Measurements from ENCODE around the gene CRYGD.
"Not testable (repeated sequence)": the region's sequence is repeated elsewhere in the genome, so short reads cannot be mapped to it uniquely, and the experiment has no call there.

The CRYGD gene

DNA sequence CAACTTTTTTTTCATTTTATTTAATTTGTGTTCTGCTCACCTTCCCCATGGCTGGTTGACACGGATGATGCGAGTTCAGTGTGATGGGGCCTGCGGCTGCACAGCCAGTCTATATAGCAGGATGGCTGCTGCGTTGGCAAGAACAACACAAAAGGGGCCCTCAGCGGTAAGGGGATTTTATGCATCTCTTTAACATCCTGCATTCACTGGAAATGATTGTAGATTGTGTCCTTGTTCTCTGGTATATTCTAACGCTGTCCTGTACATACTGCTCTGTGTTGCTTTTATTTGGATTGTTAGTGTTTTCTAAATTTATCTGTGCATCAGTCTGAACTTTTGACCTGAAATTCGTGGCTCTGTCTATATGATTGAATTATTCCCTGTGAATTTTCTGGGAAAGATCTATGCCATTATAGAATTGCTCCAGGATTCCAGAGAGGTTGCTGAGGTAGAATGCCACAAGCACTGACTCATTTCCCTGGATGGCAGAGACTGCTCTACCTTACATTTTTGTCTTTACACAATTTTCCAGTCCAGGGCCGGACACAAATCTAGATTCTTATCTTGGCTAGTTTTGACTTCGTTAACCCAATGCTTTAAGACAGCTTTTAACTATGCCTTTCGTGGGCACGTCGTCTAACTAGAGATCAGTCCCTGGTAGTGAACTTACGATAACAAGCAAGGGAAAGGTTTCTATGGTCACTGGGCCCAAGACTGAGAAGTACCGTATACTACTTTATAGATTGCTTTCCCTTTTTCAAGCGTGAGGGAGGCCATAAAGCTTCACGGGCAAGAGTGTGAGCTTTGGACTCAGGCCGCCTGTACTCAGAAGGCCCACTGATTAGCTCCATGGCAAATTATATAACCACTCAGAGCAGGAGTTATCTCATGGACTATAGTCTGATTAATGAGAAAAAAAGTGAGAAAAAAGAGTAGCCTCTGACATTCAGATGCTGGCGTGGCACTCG, 5.7 kb upstream of the CRYGD start, which contains the start of gene CRYGC:
TSS of gene CRYGC (minus strand) at position 85 of the 968 bp plus-strand sequence. CDS start at position 49, 36 bp downstream.
- no peak for DNase-seq (ENCODE audit: low read depth in 2 of 2)

DNA sequence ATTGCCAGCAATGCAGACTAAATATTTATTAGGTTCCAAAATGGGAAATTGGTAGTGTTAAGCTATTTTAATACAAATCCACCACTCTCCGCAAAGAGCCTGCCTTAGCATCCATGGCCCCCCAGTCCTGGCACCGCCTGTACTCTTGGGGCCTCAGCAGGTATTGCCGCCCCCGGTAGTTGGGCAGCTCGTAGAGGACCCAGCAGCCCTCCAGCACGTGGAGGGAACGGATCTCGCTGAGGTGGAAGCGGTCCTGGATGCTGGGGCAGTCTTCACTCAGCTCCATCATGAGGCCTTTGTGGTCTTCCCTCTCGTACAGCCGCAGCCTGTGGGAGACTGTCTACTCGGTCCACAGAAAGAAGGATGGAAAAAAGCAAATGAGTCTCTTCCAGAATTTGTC, 3.8 kb upstream of the CRYGD start:
- no peak for DNase-seq (ENCODE audit: low read depth in 2 of 2)

DNA sequence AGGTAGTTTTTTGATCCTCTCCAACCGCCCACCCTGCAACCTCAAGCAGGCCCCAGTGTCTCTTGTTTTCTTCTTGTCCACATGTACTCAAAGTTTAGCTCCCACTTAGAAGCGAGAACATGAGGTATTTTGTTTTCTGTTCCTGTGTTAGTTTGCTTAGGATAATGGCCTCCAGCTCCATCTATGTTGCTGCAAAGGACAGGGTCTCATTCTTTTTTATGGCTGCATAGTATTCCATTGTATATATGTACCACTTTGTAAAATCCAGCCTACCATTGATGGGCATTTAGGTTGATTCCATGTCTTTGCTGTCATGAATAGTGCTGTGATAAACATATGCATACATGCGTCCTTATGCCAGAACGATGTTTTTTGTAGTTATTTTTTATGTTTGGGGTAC, 2.8 kb upstream of the CRYGD start:
- DNase-seq (ENCODE audit: low read depth in 2 of 2), result no peak

GRCh38 chr2:208125251-208125650, 927 bp upstream of the CRYGD start:
- no peak for DNase-seq (ENCODE audit: low read depth in 2 of 2)

DNA sequence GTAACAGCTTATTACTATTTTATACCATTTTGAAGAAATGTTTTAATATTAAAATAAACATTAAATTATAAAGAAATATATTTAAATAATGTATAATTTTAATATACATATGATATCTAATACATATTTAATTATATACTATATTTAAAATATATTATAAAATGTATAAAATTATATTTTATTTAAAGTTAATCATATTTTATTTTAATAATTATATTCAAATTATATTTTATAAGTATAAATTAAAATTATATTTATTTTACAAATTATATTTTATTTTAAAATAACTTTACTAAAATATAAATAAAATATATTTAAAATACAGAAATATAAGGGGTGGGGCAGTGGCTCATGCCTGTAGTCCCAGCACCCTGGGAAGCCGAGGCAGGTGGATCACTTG, 2.1 kb downstream of the CRYGD start:
- no peak for DNase-seq (ENCODE audit: low read depth in 2 of 2)

- no peak for DNase-seq (ENCODE audit: low read depth in 2 of 2)
These were observed 5.4 kb downstream of the CRYGD start for GRCh38 chr2:208118918-208119317.

GRCh38 chr2:208117390-208117789, 6.9 kb downstream of the CRYGD start:
- DNase-seq (ENCODE audit: low read depth in 2 of 2), result not testable (repeated sequence)

GRCh38 chr2:208112969-208113368, 11.4 kb downstream of the CRYGD start:
- no peak for DNase-seq (ENCODE audit: low read depth in 2 of 2)

DNA sequence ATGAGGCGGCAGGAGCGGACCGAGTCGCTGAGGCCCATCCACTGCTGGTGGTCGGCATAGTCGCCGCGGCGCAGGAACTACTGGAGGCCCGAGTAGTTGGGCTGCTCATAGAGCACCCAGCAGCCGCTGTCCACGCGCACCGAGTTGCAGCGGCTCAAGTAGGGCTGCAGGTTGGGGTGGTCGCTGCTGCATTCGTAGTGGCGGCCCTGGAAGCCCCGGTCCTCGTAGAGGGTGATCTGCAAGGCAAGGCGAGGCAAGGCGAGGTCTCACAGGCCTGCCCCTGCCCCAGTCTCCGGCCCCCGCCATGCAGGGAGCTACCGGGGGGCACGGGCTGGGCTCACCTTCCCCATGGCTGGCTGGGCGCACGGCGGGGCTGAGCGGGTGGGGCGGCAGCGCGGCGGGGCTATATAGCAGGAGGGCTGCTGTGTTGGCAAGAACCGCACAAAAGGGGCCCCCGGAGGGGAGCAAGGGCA, 12.0 kb downstream of the CRYGD start:
- DNase-seq (ENCODE audit: low read depth in 2 of 2), result not testable (repeated sequence)

GRCh38 chr2:208103616-208104015, 20.7 kb downstream of the CRYGD start:
- no peak for DNase-seq (ENCODE audit: low read depth in 2 of 2)

GRCh38 chr2:208101716-208102631, 22.4 kb downstream of the CRYGD start:
- no peak for DNase-seq (ENCODE audit: low read depth in 2 of 2)

- DNase-seq (ENCODE audit: low read depth in 2 of 2), result no peak
These were observed 24.4 kb downstream of the CRYGD start for GRCh38 chr2:208099682-208100470.

- not testable (repeated sequence) for DNase-seq (ENCODE audit: low read depth in 2 of 2)
These were observed 25.6 kb downstream of the CRYGD start for GRCh38 chr2:208098701-208099100.

GRCh38 chr2:208098267-208098666, 26.1 kb downstream of the CRYGD start:
- no peak for DNase-seq (ENCODE audit: low read depth in 2 of 2)

DNA sequence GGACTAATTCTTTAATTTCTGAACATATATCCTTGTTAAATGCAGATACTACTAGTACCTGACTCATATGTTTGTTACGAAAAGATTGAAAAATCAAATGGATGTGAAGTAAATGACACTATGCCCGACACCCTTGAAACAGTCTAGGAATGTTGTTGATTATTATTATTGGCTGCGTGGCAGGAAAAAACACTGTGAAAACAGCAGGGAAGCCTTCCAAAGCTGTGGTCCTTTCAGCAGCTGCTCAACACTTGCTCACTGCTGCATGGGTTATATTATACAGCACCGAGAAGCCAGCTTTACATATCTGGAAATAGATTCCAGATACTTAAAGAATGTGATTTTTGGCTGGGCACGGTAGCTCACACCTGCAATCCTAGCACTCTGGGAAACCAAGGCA, 26.5 kb downstream of the CRYGD start:
- no peak for DNase-seq (ENCODE audit: low read depth in 2 of 2)

GRCh38 chr2:208097313-208097712, 27.0 kb downstream of the CRYGD start:
- DNase-seq (ENCODE audit: low read depth in 2 of 2), result no peak

GRCh38 chr2:208096080-208096479, 28.2 kb downstream of the CRYGD start:
- no peak for DNase-seq (ENCODE audit: low read depth in 2 of 2)

DNA sequence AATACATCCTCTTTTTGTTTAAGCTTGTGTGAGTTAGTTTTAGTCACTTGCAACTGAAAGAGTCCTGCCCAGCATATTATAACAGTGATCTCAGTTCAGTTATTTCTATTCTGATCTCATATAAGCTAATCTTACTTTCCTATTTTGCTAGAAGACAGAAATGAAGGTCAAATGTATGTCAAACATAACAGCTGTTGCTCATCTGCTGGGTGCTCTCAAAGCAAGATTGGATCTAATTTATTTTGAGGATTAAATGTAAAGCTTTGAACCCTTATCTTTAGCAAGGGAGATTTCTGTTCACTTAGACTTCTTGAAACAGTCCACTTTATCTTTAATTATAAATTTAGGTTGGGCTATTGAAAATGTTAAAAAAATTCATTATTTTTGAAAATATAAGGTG, 31.2 kb downstream of the CRYGD start:
- DNase-seq (ENCODE audit: low read depth in 2 of 2), result no peak

DNA sequence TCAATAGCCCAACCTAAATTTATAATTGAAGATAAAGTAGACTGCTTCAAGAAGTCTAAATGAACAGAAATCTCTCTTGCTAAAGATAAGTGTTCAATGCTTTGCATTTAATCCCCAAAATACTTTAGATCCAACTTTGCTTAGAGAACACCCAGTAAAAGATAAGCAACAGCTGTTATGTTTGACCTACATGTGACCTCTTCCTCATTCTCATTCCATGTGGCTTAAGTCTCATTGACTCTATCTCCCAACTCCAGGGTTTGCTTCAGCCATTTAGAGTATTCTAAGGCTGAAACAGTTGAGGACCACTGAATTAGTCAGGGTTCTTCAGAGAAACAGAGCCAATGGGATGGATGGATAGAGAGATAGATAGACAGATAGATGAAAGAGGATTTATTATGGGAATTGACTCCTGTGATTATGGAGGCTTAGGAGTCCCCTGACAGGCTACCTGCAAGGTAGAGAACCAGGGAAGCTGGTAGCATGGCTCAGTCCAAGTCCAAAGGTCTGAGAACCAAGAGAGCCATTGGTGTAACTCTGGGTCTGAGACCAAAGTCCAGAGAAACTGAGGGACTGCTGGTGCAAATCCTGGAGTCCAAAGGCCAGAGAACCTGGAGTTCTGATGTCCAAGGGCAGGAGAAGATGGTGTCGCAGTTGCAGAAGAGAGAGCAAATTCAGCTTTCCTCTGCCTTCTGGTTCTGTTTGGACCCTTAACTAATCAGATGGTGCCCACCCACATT, 32.1 kb downstream of the CRYGD start:
- DNase-seq (ENCODE audit: low read depth in 2 of 2), result no peak

GRCh38 chr2:208090420-208090819, 33.9 kb downstream of the CRYGD start:
- DNase-seq (ENCODE audit: low read depth in 2 of 2), result no peak

- DNase-seq (ENCODE audit: low read depth in 2 of 2), result no peak
These were observed 38.3 kb downstream of the CRYGD start for GRCh38 chr2:208086029-208086428.

All from stimulated activated CD8-positive, alpha-beta memory T cell treated with anti-CD3 and anti-CD28 coated beads, Interleukin-7, amount 100 ng/mL, for 1 hour (primary cell).